Activated naive CD8-positive, alpha-beta T cell (primary cell): ENCODE measurements around the gene TMEM256.
A peak's percentile ranks its signal among the peaks of the same experiment; 100 is the strongest.
"Not testable (repeated sequence)": the region's sequence is repeated elsewhere in the genome, so short reads cannot be mapped to it uniquely, and the experiment has no call there.

ENCODE experiments used
- H3K27ac Mint-ChIP-seq: one replicate; pipeline ENCODE4 v1.8.0; 2021; ENCODE audit warnings: mixed read lengths
- H3K27me3 Mint-ChIP-seq: one replicate; pipeline ENCODE4 v1.8.0; 2021; ENCODE audit warnings: mixed read lengths
- H3K36me3 Mint-ChIP-seq: one replicate; pipeline ENCODE4 v1.8.0; 2021; ENCODE audit warnings: mixed read lengths
- H3K4me1 Mint-ChIP-seq: one replicate; pipeline ENCODE4 v1.8.0; 2021; ENCODE audit warnings: low read depth, mixed read lengths
- H3K4me3 Mint-ChIP-seq: one replicate; pipeline ENCODE4 v1.8.0; 2021; ENCODE audit warnings: mild to moderate bottlenecking, mixed read lengths
- H3K9me3 Mint-ChIP-seq: one replicate; pipeline ENCODE4 v1.8.0; 2021; ENCODE audit warnings: low read depth, mixed read lengths

TMEM256 gene

GRCh38 chr17:7388856-7389255 lies 15.0 kb downstream of the TMEM256 start:
- H3K36me3 Mint-ChIP-seq = no peaks in the 10 kb centered on the region
- no peaks in the 10 kb centered on the region for H3K9me3 Mint-ChIP-seq
- H3K4me1 Mint-ChIP-seq = peaks cover 25% of the 10 kb centered on the region
- H3K27ac Mint-ChIP-seq = no peak overlapping the region
- H3K4me3 Mint-ChIP-seq = no peak overlapping the region
- H3K27me3 Mint-ChIP-seq = no peaks in the 10 kb centered on the region

DNA sequence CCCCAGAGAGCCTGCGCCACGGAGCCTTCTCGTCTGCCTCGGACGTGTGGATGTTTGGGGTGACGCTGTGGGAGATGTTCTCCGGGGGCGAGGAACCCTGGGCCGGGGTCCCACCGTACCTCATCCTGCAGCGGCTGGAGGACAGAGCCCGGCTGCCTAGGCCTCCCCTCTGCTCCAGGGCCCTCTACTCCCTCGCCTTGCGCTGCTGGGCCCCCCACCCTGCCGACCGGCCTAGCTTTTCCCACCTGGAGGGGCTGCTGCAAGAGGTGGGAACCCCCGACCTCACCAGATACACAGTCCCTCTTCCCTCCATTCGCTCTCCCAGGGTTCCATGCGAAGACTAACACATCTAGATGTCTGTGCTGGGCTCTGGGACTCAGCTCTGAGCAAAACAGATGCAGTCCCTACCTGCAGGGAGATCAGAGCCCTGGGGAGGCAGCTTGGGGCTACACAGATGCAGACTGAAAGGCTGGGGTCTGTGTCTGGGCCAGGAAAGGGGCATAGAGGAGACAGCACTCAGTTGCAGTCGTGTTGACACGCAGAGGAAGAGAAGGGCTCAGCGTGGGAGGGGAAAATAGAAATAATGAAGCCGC lies 19.3 kb downstream of the TMEM256 start:
- Mint-ChIP-seq H3K27me3 (peaks cover 14% of the 10 kb centered on the region), H3K4me1 (peaks cover 12% of the 10 kb centered on the region), H3K27ac (peak overlapping the region; percentile 78), H3K36me3 (no peaks in the 10 kb centered on the region), H3K9me3 (no peaks in the 10 kb centered on the region), H3K4me3 (peak overlapping the region; percentile 86)

DNA sequence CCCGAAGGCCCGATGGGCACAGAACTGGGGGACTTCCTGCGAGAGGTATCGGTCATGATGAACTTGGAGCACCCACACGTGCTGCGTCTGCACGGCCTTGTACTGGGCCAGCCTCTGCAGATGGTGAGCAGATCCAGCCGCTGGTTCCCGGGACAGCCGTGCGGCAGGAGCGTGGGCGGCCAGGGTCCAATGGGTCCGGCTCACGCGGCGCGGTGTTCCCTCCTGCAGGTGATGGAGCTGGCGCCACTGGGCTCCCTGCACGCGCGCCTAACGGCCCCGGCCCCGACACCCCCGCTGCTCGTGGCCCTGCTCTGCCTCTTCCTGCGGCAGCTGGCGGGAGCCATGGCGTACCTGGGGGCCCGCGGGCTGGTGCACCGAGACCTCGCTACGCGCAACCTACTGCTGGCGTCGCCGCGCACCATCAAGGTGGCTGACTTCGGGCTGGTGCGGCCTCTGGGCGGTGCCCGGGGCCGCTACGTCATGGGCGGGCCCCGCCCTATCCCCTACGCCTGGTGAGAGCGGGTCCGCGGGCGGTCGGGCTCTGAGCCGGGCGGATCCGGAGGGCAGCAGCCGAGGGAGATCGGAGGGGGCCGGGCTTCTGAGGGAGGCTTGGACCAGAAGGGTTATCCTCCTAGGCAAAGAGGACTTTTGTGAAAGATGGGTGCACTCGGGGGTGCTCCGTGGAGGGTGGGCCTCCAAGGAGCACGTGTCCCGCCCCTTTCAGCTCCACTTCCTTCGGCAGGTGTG lies 20.0 kb downstream of the TMEM256 start:
- H3K27ac Mint-ChIP-seq = peak overlapping the region; percentile 64
- peaks cover 20% of the 10 kb centered on the region for H3K27me3 Mint-ChIP-seq
- H3K36me3 Mint-ChIP-seq = peaks cover 5% of the 10 kb centered on the region
- peak overlapping the region; percentile 86 for H3K4me3 Mint-ChIP-seq
- H3K4me1 Mint-ChIP-seq = peaks cover 10% of the 10 kb centered on the region
- H3K9me3 Mint-ChIP-seq = no peaks in the 10 kb centered on the region

DNA sequence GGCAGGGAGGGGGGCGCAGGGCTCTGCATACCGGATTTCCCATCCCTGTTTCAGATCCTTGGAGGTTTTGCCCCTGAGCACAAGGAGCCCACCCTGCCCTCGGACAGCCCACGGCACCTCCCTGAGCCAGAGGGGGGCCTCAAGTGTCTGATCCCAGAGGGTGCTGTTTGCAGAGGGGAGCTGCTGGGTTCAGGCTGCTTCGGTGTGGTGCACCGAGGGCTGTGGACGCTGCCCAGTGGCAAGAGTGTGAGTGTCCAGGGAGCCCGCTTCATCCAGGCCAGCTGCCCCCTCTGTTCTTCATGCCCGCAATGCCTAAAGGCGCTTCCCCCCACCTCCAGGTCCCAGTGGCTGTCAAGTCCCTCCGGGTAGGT lies 20.5 kb downstream of the TMEM256 start:
- Mint-ChIP-seq H3K4me3 (no peak overlapping the region), H3K27me3 (peaks cover 20% of the 10 kb centered on the region), H3K4me1 (peaks cover 10% of the 10 kb centered on the region)

DNA sequence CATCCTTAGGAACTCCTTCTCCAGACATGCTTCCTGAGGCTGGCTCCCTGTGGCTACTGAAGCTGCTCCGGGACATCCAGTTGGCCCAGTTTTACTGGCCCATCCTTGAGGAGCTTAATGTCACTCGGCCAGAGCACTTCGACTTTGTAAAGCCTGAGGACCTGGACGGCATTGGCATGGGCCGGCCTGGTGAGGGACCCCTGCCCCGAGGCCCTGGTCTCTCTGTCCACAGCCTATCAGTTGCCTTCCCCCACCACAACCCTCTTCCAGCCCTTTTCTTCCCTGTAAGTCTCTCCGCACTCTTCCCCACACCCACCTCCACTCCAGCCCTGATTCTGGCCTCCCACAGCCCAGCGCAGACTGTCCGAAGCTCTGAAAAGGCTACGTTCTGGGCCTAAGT lies 21.0 kb downstream of the TMEM256 start:
- no peak overlapping the region for H3K27ac Mint-ChIP-seq
- no peaks in the 10 kb centered on the region for H3K9me3 Mint-ChIP-seq
- H3K36me3 Mint-ChIP-seq = peaks cover 5% of the 10 kb centered on the region
- H3K27me3 Mint-ChIP-seq = peaks cover 20% of the 10 kb centered on the region
- H3K4me1 Mint-ChIP-seq = peaks cover 10% of the 10 kb centered on the region
- no peak overlapping the region for H3K4me3 Mint-ChIP-seq

More for the DNA sequence above, 20.5 kb downstream of the TMEM256 start:
- Mint-ChIP-seq H3K27ac (no peak overlapping the region), H3K9me3 (no peaks in the 10 kb centered on the region), H3K36me3 (peaks cover 5% of the 10 kb centered on the region)

DNA sequence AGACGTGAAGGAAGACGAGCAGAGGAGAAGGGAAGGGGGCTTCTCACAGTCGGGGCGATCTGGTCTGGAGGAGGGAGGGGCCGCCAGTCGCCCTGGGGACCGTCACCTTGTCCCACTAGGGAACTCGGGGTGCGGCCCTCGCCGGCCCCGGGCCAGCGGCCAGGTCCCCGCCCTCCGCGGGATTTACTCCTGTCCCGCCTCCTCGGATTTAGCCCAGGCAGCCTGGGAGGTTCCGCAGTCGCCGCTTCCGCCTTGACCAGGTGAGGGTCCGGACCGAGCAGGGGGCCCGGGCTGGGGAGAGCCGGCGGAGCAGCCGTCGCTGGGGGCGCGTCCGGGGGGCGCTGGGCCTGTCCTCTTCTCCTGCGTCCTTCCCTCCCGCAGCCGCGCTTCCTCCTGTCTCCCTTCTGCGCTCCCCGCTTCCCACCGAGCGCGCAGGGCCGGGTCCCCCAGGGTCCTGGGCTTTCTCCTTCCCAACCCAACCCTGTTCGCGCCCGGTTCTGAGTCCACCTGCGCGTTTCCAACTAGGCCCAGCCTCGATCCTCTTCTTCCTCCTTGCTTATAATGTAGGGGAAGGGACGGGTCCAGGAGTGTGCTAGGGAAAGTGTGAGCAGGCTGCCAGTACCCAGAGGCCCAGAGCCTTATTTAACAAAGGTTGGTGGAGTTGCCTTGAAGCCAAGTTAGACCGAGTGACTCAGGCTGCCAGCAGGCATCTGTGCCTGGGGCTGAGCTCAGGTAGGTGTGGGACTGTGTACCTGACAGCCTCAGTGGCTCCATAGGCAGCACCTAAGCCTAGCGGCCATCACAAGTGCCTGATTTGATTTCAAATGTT lies 22.8 kb downstream of the TMEM256 start, which contains the start of gene TNK1:
TNK1 (plus strand) TSS at position 235 of the 829 bp plus-strand sequence. CDS start 1,838 bp downstream, outside the sequence.
- Mint-ChIP-seq H3K4me3 (peak within 1 kb of the TSS; percentile 47), H3K36me3 (peaks cover 5% of the 10 kb centered on the region), H3K27me3 (peaks cover 25% of the 10 kb centered on the region), H3K27ac (peak within 1 kb of the TSS; percentile 16), H3K4me1 (peaks cover 10% of the 10 kb centered on the region), H3K9me3 (no peaks in the 10 kb centered on the region)

DNA sequence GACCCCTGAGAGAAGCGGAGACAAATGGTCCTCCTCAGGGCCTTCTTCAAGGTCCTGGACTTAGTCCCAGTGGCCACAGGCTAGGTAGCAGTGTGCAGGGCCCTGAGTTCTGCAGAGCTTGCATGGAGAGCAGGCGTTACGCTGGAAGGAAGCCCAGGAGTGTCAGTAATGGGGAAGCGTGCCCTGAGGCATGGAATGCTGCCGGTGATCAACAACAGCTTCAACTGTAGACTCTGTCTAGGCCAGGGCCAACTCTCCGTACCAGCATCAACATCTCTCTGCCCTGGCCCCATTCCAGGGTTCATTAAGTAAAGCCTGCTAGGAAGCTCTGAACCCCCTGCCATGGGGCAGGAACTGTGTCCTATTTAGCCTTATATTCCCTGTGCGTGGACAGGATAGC lies 23.6 kb downstream of the TMEM256 start:
- Mint-ChIP-seq H3K4me3 (peak overlapping the region; percentile 47), H3K9me3 (no peaks in the 10 kb centered on the region), H3K27ac (no peak overlapping the region), H3K27me3 (peaks cover 25% of the 10 kb centered on the region), H3K36me3 (peaks cover 5% of the 10 kb centered on the region), H3K4me1 (peaks cover 10% of the 10 kb centered on the region)

- Mint-ChIP-seq H3K27me3 (peaks cover 28% of the 10 kb centered on the region), H3K4me1 (peaks cover 7% of the 10 kb centered on the region), H3K4me3 (no peak overlapping the region), H3K36me3 (peaks cover 5% of the 10 kb centered on the region), H3K9me3 (no peaks in the 10 kb centered on the region), H3K27ac (no peak overlapping the region)
Measured at GRCh38 chr17:7379134-7379533, 24.8 kb downstream of the TMEM256 start.

DNA sequence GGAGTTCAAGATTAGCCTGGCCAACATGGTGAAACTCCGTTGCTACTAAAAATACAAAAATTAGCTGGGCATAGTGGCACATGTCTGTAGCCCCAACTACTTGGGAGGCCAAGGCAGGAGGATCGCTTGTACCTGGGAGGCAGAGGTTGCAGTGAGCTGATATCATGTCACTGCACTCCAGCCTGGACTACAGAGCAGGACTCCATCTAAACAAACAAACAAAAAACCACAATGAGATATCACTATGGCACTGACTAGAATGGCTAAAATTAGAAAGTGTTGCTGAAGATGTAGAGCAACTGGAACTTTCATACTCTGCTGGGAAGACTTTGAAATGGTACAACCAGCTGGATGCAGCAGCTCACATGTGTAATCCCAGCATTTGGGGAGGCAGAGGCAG lies 29.5 kb downstream of the TMEM256 start:
- Mint-ChIP-seq H3K36me3 (peaks cover 4% of the 10 kb centered on the region), H3K4me3 (no peak overlapping the region), H3K9me3 (no peaks in the 10 kb centered on the region), H3K27ac (no peak overlapping the region), H3K4me1 (no peaks in the 10 kb centered on the region), H3K27me3 (peaks cover 12% of the 10 kb centered on the region)

DNA sequence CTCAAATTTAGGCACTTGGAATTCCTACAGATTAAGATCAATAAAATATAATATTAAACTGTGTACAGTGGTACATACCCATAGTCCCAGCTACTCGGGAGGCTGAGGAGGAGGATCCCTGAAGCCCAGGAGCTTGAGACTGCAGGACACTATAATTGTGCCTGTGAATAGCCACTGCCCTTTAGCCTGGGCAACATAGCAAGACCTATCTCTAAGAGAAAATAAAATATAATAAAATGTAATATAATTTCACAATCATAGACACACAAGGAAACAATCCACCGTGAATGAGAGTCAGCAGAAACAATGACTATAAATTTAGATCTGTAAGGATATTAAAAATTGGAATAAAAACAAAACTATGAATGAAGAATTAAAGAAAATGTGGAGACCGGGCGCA lies 33.0 kb downstream of the TMEM256 start:
- no peak overlapping the region for H3K4me3 Mint-ChIP-seq
- H3K27me3 Mint-ChIP-seq = peaks cover 3% of the 10 kb centered on the region
- H3K27ac Mint-ChIP-seq = no peak overlapping the region

DNA sequence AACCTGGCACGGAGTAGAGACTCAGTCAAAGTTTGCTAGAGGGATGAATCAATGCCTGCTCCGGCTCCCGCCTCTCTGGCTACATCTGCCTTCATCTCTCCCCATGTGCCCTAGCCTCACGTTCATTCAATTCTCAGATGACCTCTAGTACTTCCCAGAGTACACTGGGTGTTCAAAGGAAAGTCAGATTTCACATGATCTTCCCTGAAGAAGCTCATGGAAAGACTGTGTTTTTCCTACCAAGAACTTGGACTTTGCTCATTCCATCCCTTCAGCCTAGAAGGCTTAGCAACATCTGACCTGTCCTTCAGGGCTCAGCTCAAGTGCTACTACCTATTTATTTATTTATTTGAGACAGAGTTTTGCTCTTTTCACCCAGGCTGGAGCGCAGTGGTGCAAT lies 34.1 kb downstream of the TMEM256 start:
- no peaks in the 10 kb centered on the region for H3K9me3 Mint-ChIP-seq
- H3K36me3 Mint-ChIP-seq = no peaks in the 10 kb centered on the region
- no peak overlapping the region for H3K4me3 Mint-ChIP-seq
- peaks cover 3% of the 10 kb centered on the region for H3K27me3 Mint-ChIP-seq
- H3K4me1 Mint-ChIP-seq = no peaks in the 10 kb centered on the region
- no peak overlapping the region for H3K27ac Mint-ChIP-seq

More for the DNA sequence above, 33.0 kb downstream of the TMEM256 start:
- Mint-ChIP-seq H3K36me3 (no peaks in the 10 kb centered on the region), H3K4me1 (no peaks in the 10 kb centered on the region), H3K9me3 (no peaks in the 10 kb centered on the region)

GRCh38 chr17:7368599-7368994 lies 35.3 kb downstream of the TMEM256 start:
- H3K4me3 Mint-ChIP-seq, H3K36me3 Mint-ChIP-seq, H3K27me3 Mint-ChIP-seq, H3K27ac Mint-ChIP-seq, H3K4me1 Mint-ChIP-seq, H3K9me3 Mint-ChIP-seq: not testable (repeated sequence)

DNA sequence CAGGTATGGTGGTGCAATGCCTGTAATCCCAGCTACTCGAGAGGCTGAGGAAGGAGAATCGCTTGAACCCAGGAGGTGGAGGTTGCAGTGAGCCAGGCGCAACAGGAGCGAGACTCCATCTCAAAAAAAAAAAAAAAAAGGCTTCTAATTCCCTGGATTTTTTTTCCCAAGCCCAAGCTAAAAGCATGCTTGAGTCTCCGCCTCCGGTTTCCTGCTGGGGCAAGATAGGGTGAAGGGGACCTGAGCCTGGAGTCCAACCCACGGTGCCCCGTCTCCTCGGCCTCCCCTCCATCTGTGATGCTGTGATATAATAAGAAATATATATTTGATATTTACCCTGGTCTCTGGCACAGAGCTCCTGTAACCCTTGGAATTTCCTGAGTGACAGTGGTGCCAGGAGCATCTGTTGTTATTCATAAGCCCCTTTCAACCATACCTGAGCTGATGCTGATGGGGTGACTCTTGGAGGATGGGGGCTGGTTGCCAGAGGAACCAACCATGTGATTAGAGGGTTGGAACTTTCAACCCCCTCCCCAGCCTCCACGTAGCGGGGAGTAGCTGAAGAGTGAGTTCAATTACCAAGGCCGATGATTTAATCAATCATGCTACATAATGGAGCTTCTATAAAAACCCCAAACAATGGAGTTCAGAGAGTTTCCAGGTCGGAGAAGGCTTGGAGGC lies 35.8 kb downstream of the TMEM256 start:
- Mint-ChIP-seq H3K4me3 (no peak overlapping the region), H3K9me3 (no peaks in the 10 kb centered on the region), H3K27me3 (no peaks in the 10 kb centered on the region), H3K27ac (no peak overlapping the region), H3K36me3 (no peaks in the 10 kb centered on the region), H3K4me1 (no peaks in the 10 kb centered on the region)

- Mint-ChIP-seq H3K36me3 (no peaks in the 10 kb centered on the region), H3K27ac (no peak overlapping the region), H3K9me3 (no peaks in the 10 kb centered on the region), H3K4me1 (no peaks in the 10 kb centered on the region), H3K27me3 (no peaks in the 10 kb centered on the region), H3K4me3 (no peak overlapping the region)
Measured at GRCh38 chr17:7367083-7367482, 36.8 kb downstream of the TMEM256 start.

GRCh38 chr17:7365963-7366362 lies 37.9 kb downstream of the TMEM256 start:
- H3K4me3 Mint-ChIP-seq, H3K4me1 Mint-ChIP-seq, H3K27ac Mint-ChIP-seq, H3K36me3 Mint-ChIP-seq, H3K27me3 Mint-ChIP-seq, H3K9me3 Mint-ChIP-seq: not testable (repeated sequence)
